ENCODE measurements around the gene SLC18A2.

- TF ChIP-seq POLR2AphosphoS5 (IDR thresholded peaks at IDR 0.05; ENCODE audit: borderline replicate concordance, low read depth, low read length) (no peak), EZH2 (IDR thresholded peaks at IDR 0.05) (no peak)
These were observed 8.7 kb downstream of the SLC18A2 start for GRCh38 chr10:117249493-117250093.
